Measurements from ENCODE around the gene S100P.
"Not testable (repeated sequence)": the region's sequence is repeated elsewhere in the genome, so short reads cannot be mapped to it uniquely, and the experiment has no call there.

Gene S100P

DNA sequence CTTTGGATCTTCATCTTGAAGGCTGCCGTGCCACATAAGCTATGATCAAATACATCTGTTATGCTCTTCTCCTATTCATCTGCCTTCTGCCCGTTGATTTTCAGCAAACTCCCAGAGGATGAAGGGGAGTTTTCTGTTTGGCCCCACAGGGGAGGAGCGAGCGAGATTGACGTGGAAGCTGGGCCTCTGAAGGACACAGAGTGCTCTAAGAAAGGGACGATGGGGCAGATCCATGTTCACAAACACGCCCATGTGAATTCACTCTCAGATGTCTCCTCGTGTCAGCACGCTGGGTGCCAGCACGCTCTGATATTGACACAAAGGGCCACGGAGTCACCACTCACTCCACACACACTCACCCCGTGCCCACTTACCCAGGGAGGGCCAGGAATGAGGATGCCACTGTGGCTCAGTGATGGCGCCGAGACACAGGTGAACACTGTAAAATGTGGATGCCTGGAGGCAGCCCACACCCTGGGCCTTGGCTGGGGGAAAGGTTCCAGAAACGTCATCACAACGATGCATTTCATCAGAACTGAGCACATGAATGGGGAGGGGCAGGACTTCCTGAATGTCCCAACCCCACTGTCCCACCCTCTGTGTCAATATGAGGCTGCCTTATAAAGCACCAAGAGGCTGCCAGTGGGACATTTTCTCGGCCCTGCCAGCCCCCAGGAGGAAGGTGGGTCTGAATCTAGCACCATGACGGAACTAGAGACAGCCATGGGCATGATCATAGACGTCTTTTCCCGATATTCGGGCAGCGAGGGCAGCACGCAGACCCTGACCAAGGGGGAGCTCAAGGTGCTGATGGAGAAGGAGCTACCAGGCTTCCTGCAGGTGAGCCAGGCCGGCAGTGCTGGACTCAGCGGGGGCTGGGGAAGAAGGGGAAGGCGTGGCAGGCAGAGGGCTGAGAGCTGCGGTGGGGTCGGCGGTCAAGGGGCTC is at the start of gene S100P:
Gene S100P, plus strand, starts transcription at position 648 of the 946 bp plus-strand sequence. Its CDS starts 55 bp downstream, at position 703.
- no peak for DNase-seq

DNA sequence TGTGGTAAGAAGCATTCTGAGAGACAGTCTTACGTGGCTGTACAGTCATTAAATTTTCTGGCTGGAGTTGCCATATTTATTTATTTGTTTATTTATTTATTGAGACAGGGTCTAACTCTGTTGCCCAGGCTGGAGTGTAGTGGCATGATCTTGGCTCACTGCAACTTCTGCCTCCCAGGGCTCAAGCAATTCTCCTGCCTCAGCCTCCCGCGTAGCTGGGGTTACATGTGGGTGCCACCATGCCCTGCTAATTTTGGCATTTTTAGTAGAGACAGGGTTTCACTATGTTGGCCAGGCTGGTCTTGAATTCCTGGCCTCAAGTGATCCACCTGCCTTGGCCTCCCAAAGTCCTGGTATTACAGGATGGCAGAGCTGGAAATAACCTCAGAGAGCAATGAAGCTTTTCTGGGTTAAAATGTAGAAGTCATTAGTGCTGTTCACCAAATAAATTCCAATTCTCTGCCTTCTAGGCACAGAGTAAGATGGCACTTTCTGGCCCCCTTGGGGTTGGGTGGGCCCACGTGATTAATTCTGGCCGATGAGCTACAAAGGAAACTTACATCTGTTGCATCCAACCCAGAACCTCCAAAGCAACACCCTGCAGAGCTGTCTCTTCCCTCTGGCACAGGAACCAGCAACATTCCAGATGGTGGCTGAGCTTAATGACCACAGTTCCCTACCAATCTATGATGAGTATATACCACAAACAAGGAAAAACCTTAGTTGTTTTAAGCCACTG is 48.7 kb upstream of the S100P start:
- DNase-seq = no peak

DNA sequence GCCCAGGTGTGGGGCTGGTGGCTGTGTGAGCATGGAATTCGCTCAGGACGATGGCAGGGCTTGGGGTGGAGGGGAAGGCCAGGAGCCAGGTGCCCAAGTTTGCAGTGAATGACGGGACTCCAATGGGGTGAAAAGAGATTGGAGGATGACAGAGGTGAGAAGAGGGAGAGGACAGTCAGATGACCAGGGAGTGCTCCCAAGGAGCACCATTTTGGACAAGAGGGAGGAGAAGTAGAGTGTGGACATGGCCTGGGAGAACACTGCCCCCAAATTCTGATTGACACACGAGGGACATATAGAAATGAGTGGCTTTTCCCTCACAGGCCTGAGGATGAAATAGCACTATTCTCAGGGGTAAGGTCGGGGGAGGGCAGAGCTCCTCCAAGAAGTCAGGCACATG is 46.5 kb upstream of the S100P start:
- DNase-seq = no peak

GRCh38 chr4:6647582-6648230 is 46.0 kb upstream of the S100P start:
- no peak for DNase-seq

- no peak for DNase-seq
Measured at GRCh38 chr4:6649216-6649615, 44.5 kb upstream of the S100P start.

DNA sequence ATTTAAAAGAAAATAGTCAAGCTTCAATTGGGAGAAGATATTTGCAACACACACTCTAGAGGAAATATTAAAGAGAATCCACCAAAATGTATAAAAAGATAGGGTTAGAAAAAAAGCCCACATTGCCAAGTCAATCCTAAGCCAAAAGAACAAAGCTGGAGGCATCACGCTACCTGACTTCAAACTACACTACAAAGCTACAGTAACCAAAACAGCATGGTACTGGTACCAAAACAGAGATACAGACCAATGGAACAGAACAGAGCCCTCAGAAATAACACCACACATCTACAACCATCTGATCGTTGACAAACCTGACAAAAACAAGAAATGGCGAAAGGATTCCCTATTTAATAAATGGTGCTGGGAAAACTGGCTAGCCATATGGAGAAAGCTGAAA is 39.5 kb upstream of the S100P start:
- DNase-seq = not testable (repeated sequence)

GRCh38 chr4:6655291-6655690 is 38.4 kb upstream of the S100P start:
- not testable (repeated sequence) for DNase-seq

DNA sequence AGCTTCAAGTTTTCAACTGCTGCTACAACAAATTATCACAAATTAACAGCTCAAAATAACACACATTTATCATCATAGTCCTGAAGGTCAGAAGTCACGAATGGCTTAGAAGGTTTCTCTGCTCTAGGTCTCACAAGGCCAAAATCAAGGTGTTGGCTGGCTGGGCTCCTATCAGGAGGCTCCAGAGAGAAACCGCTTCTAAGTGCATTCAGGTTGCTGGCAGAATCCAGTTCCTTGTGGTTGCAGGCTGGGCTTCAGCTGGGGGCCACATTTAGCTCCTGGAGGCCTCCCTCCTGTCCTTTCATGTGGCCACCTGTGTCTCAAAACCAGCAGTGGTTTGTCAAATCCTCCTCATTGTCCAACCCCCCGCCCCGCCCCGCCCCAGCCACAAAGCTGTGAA is 37.8 kb upstream of the S100P start:
- no peak for DNase-seq

DNA sequence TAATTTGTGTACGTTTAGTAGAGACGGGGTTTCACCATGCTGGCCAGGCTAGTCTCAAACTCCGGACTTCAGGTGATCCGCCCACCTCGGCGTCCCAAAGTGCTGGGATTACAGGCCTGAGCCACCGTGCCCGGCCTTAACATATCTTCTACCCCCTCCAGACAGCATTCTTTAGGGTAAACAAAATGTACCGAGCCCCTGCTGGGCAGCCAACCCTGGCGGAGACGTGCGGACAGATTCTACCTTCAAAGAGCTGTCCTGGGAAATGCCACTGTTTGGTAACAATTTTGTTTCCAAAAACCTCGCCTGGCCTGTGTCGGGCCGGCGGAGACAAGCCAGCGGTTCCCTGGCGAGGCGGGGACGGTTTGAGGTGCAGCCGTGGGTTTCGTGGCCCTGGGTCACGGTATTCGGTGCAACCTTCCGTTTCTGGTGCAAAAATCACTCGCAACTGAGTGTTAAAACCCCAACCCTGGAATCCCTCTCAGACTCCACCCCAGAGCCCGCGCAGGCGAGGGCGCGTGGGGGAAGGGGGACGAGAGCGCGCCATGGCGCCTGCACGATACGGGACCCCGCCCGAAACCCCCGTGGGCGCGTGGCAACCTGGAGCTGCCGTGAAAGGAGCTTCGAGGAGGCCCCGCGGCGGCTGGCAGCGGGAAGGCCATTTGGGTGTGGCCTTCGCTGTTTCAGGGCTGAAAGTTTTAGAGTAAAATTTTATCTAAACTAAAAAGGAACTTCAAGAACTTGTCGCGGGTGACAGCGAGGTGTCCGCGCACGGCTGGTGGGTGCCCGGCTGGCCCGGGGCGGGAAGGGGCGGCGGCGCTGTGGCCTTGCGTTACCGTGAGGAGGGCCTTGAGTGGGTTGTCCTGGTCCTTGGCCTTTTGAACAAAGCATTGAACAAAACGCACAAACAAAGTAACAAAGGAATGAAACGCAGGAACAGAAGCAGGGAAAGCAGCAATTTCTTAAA is 36.2 kb upstream of the S100P start:
- DNase-seq = no peak

DNA sequence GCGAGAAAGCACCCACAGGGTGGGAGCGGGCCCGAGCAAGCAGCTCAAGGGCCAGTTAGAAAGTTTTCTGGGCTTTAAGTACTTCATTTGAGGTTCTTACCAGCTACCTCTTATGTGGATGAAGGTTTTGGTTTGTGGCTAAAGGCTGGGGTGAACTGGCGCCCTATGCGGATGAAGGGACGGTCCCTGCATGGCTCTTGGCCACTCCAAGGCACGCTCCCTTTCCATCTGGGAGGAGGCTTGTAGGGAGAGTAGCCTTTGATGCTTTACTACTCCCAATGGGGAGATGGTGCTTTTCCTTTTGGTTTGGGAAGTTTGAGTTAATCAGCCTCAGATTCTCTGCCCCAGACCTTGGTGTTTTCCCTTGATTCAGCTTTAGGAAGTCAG is 35.5 kb upstream of the S100P start:
- DNase-seq = no peak

DNA sequence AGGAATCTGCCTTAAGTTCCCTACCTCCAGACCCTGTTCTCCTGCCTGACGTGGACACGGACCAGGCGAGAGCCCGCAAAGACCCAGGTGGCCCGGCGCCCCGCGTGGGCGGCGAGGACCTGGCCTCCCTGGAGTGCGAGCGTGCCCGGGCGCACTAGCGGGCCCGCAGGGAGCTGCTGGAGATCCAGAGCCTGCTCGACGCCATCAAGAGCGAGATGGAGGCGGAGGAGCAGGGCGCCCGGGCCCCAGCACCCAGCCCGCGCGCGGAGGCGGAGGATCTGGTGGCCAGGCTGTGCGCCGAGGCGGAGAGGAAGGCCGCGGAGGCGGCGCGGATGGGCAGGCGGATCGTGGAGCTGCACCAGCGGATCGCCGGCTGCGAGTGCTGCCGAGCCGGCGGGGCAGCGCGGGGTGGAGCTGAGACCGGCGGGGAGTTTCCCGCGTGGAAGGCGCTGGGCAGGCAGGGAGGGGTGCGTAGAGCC is 35.0 kb upstream of the S100P start:
- DNase-seq = no peak

DNA sequence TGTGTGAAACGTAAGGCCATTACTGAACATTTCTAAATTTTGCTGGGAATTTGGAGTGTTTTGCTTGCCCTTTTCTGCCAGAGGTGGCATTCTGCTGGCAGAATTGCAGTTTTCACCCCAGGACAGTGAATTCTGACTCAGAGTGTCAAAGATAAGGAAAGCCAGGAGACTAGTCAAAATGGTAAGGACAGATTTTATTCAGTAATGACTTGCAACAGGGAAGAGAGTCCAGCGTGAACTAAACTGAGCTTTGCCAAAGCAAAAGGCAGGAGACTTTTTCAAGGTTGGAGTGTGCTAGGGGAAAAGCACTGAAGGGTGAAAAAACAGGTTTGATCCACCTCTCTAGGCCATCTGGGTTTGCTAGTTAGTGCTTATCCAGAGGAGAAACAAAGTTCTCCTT is 33.8 kb upstream of the S100P start:
- DNase-seq = no peak

DNA sequence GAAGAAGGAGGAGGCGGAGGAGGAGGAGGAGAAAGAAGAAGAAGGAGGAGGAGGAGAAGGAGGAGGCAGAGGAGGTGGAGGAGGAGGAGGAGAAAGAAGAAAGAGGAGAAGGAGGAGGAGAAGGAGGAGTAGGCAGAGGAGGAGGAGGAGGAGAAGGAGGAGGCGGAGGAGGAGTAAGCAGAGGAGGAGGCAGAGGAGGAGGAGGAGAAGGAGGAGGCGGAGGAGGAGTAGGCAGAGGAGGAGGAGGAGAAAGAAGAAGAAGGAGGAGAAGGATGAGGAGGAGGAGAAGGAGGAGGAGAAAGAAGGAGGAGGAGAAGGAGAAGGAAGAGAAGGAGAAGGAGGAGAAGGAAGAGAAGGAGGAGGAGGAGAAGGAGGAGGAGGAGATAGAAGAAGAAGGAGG is 33.2 kb upstream of the S100P start:
- DNase-seq = no peak

- DNase-seq = no peak
Measured at GRCh38 chr4:6662591-6662990, 31.1 kb upstream of the S100P start.

DNA sequence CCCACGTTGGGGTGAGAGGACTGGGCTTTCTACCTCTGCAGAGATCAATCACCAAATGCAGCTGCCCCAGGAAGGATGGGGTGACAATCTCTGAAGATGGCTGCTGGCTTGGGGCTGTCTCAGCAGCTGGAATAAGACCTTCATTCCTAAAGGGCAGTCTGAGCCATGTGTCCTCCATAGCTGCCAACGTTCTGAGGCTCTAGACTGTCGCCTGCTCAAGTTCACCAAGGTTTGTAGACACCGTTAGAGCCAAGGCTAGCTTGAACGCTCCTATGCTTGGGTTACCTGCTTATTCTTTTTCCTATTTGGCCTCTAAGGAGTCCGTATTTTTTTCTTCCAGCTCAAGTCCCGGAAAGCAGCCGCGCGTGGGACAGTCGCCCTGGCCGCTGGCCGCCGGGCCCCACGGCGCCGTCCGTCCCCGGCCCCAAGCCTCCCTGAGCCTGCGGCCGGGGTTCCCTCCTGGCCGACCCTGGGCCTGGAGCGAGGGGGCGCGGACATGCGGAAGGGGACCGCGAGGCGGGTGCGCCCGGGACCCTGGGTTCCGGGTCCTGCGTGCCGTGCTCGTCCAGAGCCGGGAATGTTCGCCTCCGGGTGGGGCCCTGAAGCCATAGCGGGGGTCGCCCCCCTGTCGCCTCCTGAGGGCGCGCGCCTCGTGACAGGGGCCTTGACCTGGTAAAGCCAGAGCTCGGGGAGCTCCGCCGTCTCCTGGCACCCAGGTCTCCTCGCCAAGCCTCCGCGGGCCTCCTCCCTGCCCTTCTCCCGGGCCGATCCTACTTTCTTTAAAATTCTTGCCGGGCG is 29.9 kb upstream of the S100P start:
- DNase-seq = no peak

- DNase-seq = no peak
Measured at GRCh38 chr4:6665320-6665654, 28.4 kb upstream of the S100P start.

GRCh38 chr4:6668391-6668790 is 25.3 kb upstream of the S100P start:
- no peak for DNase-seq

DNA sequence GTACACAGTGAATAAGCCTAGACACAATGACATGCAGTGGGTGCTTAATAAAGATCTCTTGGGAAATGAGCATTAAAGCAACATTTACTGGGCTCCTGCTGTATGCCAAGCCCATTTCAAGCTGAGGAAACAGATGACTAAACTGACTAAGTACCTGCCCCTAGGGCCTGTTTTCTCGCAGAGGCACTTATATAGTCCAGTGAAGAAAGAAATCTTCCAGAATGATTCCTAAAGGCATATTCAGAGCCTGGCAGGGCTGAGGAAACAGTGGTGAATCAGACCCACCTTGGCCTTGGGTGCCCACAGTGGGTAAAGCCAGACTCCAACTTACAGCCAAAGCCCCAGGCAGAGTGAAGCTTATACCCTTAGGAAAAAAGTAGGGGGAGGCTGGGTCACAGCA is 22.0 kb upstream of the S100P start:
- no peak for DNase-seq

- no peak for DNase-seq
Measured at GRCh38 chr4:6672131-6672530, 21.5 kb upstream of the S100P start.

DNA sequence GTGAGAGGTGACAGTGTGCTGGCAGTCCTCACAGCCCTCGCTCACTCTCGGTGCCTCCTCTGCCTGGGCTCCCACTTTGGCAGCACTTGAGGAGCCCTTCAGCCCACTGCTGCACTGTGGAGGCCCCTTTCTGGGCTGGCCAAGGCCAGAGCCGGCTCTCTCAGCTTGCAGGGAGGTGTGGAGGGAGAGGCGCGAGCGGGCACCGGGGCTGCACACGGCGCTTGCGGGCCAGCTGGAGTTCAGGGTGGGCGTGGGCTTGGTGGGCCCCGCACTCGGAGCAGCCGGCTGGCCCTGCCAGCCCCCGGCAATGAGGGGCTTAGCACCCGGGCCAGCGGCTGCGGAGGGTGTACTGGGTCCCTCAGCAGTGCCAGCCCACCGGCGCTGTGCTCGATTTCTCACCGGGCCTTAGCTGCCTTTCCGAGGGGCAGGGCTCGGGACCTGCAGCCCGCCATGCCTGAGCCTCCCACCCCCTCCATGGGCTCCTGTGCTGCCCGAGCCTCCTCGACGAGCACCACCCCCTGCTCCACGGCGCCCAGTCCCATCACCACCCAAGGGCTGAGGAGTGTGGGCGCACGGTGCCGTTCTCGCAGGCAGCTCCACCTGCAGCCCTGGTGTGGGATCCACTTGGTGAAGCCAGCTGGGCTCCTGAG is 21.0 kb upstream of the S100P start:
- not testable (repeated sequence) for DNase-seq

- not testable (repeated sequence) for DNase-seq
Measured at GRCh38 chr4:6673191-6673659, 20.5 kb upstream of the S100P start.
